Uterus (tissue), 4 donors: ENCODE data around the gene RPRML. TPM values are rescaled to one million over a fixed set of nuclear protein-coding genes. Genes with fewer than 3 reads are reported as not detected.

ENCODE experiments used
- DNase-seq, 2 donors: peaks; one replicate each; pipeline ENCODE4 v3.0.0-alpha.2; 2019 to 2020
- H3K27ac ChIP-seq, 2 donors: fragments of 200-600 bp; sonication (generic); 1 replicate in 1 of 2; 2 replicates in 1 of 2; pipeline ENCODE4 v1.5.1; 2016 to 2018
- H3K27me3 ChIP-seq, 2 donors: fragments of 200-600 bp; sonication (generic); one replicate each; pipeline ENCODE4 v1.5.1; 2018 to 2019; ENCODE audit warnings: control low read depth in 1 of 2
- H3K36me3 ChIP-seq, 2 donors: fragments of 200-600 bp; sonication (generic); one replicate each; pipeline ENCODE4 v1.5.1; 2019; ENCODE audit warnings: control low read depth in 1 of 2
- H3K4me1 ChIP-seq, 2 donors: fragments of 200-600 bp; sonication (generic); one replicate each; pipeline ENCODE4 v1.5.1; 2018 to 2019; ENCODE audit warnings: control low read depth in 1 of 2
- H3K4me3 ChIP-seq, 2 donors: fragments of 200-600 bp; sonication (generic); 1 replicate in 1 of 2; 2 replicates in 1 of 2; pipeline ENCODE4 v1.5.1; 2018 to 2019; ENCODE audit warnings: mild to moderate bottlenecking in 1 of 2
- H3K9me3 ChIP-seq, 2 donors: fragments of 200-600 bp; sonication (generic); one replicate each; pipeline ENCODE4 v1.5.1; 2019; ENCODE audit warnings: control low read depth in 1 of 2
- POLR2A ChIP-seq, 2 donors: fragments of 450-650 bp; IDR thresholded peaks; one replicate each; pipeline ENCODE4 v1.6.1; 2016; ENCODE audit warnings: antibody characterized with exemption in 2 of 2, mild to moderate bottlenecking in 1 of 2, moderate library complexity in 1 of 2
- intact Hi-C: fragments of 100-400 bp; cut with DNase I; formaldehyde crosslinking; loops from one replicate; pipeline ENCODE4 v1.15.1; 2023; ENCODE audit warnings: low total_unique reads
- total RNA-seq, 4 donors: library from RNA; depleted of rRNA in 3 of 4; stranded (reverse); fragments of >200 nt in 3 of 4; gene quantifications; one replicate each; pipeline versions ENCODE4 v1.1.0 to v1.2.4, GENCODE V29; 2014 to 2023
- TF ChIP-seq, protein P1 (sequence below), 4 experiments: fragments of 200-600 bp in 2 of 4; fragments of 450-650 bp in 2 of 4; sonication (generic) in 2 of 4; IDR thresholded peaks; one replicate each; pipeline ENCODE4 v1.5.1; 2016 to 2019; ENCODE audit warnings: antibody characterized with exemption in 4 of 4, mild to moderate bottlenecking in 2 of 4, moderate library complexity in 1 of 4
- donor health status: DM: yes; HTN: yes; CAD: no.

RPRML gene
- total RNA-seq, 4 donors from 2014 or later: not detected

DNA sequence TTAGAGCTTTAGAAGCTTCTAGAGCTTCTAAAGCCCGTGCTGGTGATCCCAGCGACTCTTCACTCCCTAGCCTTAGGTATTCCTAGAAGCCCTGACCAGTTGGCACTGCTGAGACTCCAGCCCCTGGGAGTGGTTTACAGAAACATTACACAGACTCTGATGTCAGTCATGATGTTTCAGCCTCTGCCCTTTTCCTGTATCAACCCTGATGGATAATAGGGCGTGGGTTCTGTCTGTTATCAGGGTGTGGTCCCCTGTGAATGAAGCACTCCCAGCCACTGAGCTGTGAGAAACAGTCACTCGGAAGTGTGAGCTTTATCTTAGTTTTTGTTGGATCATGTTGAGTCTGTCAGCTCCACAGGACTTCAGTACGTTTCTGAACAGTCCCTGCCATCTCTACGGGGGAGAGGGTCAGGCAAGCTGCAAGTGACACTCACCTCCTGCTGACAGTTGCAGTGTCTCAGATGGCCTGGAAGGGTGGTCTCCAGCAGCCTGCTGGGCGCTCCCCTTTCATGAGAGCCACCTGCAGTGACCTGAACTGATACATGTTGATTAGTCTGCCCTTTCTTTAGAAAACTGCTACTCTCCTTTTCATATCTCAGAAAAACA is 43.3 kb downstream of the RPRML start:
- no peak overlapping the region for H3K4me3 ChIP-seq
- no peaks in the 10 kb centered on the region for H3K4me1 ChIP-seq
- DNase-seq: no peak
- no peak overlapping the region for H3K27ac ChIP-seq
- no peaks in the 10 kb centered on the region for H3K27me3 ChIP-seq
- TF ChIP-seq, protein P1, sequence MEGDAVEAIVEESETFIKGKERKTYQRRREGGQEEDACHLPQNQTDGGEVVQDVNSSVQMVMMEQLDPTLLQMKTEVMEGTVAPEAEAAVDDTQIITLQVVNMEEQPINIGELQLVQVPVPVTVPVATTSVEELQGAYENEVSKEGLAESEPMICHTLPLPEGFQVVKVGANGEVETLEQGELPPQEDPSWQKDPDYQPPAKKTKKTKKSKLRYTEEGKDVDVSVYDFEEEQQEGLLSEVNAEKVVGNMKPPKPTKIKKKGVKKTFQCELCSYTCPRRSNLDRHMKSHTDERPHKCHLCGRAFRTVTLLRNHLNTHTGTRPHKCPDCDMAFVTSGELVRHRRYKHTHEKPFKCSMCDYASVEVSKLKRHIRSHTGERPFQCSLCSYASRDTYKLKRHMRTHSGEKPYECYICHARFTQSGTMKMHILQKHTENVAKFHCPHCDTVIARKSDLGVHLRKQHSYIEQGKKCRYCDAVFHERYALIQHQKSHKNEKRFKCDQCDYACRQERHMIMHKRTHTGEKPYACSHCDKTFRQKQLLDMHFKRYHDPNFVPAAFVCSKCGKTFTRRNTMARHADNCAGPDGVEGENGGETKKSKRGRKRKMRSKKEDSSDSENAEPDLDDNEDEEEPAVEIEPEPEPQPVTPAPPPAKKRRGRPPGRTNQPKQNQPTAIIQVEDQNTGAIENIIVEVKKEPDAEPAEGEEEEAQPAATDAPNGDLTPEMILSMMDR (IDR thresholded peaks at IDR 0.05): no peak
- no peak for TF ChIP-seq POLR2A (IDR thresholded peaks at IDR 0.05)
- no peaks in the 10 kb centered on the region for H3K9me3 ChIP-seq
- intact Hi-C loops: no loop called here
- no peaks in the 10 kb centered on the region for H3K36me3 ChIP-seq

DNA sequence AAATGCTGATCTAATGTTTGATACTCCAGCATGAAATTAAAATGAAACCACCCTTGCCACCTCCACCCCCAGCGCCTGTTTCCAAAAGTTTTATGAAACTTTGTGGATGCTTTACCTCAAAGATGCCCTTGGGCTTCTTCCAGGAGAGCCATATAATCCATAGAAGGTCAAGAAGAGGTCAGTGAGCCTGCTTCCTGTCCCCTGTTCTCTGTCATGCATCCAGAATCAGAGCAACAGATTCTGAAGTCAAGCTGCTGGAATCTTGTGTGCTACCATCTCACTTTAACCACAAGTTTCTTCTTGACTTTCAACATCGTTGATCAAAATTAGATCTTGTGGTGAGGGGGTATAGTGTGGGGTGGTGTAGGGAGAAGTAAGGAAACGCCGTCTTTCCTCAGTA is 47.5 kb downstream of the RPRML start:
- Histone ChIP-seq H3K27me3 (no peaks in the 10 kb centered on the region), H3K4me3 (no peak overlapping the region), H3K4me1 (peaks cover 0 to 5% of the 10 kb centered on the region in 2 donors), H3K36me3 (no peaks in the 10 kb centered on the region), H3K9me3 (no peaks in the 10 kb centered on the region), H3K27ac (no peak overlapping the region)
- no peak for TF ChIP-seq POLR2A (IDR thresholded peaks at IDR 0.05)
- TF ChIP-seq, protein P1 (IDR thresholded peaks at IDR 0.05): no peak
- no peak for DNase-seq
- intact Hi-C loops: no loop called here

DNA sequence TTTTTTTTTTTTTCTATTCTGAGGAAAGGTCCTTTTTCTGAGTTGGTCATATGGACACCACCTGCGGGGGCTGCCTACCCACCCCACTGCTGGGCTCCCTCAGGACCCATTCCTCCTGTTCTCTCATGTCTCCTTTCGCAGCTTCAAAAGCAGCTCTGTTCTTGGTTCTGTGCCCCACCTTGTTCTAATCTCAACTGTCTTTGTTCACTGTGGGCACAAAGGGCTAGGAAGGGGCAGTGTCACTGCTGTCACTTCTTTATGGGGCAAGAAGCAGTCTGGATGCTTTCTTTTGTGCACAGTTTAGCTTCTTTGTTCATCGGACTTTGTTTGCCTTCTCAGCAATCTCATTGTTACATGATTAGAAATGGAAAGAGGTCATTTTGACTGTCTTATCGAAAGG is 49.0 kb downstream of the RPRML start:
- H3K36me3 ChIP-seq: no peaks in the 10 kb centered on the region
- no peak for DNase-seq
- no peak overlapping the region for H3K4me3 ChIP-seq
- no peak overlapping the region for H3K27ac ChIP-seq
- intact Hi-C loops: no loop called here
- peaks cover under 1 to 5% of the 10 kb centered on the region in 2 donors for H3K4me1 ChIP-seq
- no peaks in the 10 kb centered on the region for H3K27me3 ChIP-seq
- no peak for TF ChIP-seq POLR2A (IDR thresholded peaks at IDR 0.05)
- TF ChIP-seq, protein P1 (IDR thresholded peaks at IDR 0.05): no peak
- no peaks in the 10 kb centered on the region for H3K9me3 ChIP-seq

DNA sequence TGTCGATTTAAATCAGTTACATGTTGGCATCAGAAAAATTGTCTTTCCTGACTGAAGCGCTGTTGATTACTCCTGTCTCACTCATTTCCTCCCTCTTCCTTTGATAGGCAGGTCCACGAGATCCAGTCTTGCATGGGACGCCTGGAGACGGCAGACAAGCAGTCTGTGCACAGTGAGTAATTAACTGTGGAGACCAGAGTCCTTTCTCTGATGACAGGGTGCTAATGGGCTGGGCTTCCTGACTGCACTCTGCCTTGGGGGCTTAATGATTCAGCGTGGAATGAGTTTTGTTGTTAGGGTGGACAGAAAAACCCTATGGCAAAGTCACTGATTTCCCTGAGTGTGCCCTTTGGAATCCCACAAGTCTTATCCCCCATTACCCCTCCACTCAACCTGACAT is 49.6 kb downstream of the RPRML start:
- H3K27ac ChIP-seq: no peak overlapping the region
- no peak overlapping the region for H3K4me3 ChIP-seq
- H3K27me3 ChIP-seq: no peaks in the 10 kb centered on the region
- H3K9me3 ChIP-seq: no peaks in the 10 kb centered on the region
- H3K4me1 ChIP-seq: peaks cover 5 to 7% of the 10 kb centered on the region in 2 donors
- intact Hi-C loops: no loop called here
- TF ChIP-seq POLR2A (IDR thresholded peaks at IDR 0.05): no peak
- TF ChIP-seq, protein P1 (IDR thresholded peaks at IDR 0.05): no peak
- H3K36me3 ChIP-seq: no peaks in the 10 kb centered on the region
- no peak for DNase-seq

DNA sequence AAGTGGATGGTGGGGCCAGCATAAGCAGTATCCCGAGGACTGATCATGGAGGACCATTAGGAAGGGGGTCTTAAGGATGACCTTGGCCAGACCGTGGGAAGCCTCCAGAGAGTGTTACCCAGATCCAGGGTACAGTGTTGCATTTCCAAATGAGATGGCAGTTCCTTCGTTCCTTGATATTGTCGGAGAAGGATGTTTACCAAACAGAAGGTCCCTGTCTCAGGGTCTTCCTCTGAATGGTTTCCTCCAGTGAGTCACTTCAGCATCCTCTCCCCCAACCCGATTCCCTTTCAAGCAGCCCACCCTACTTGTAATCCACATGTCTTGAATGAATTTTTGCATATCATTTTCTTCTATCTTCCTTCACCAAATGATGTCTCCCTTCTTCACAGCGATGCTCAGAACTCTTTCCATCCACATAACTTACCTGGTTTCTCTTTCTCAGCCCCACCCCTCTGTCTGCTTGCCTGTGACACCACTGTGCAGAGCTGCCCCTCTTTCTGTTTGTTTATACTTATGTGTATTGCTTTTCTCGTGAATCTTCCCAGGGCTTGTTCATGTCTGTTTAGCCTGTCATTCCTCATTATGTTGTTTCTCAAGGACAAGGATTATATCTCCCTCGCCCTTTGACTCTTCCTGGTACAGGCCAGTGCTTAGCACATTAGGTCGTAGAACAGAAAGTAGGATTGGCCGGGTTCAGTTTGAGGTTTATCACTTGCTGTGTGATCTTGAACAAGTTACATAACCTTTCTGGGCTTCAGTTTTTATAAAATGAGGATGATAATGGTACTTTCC is 50.4 kb downstream of the RPRML start:
- H3K27ac ChIP-seq: no peak overlapping the region
- H3K4me3 ChIP-seq: no peak overlapping the region
- H3K4me1 ChIP-seq: peaks cover 5 to 11% of the 10 kb centered on the region in 2 donors
- no peaks in the 10 kb centered on the region for H3K9me3 ChIP-seq
- DNase-seq: no peak
- TF ChIP-seq, protein P1 (IDR thresholded peaks at IDR 0.05): no peak
- TF ChIP-seq POLR2A (IDR thresholded peaks at IDR 0.05): no peak
- H3K36me3 ChIP-seq: no peaks in the 10 kb centered on the region
- intact Hi-C loops: no loop called here
- no peaks in the 10 kb centered on the region for H3K27me3 ChIP-seq
